ENCODE data around the gene LOXHD1.

The LOXHD1 gene

DNA sequence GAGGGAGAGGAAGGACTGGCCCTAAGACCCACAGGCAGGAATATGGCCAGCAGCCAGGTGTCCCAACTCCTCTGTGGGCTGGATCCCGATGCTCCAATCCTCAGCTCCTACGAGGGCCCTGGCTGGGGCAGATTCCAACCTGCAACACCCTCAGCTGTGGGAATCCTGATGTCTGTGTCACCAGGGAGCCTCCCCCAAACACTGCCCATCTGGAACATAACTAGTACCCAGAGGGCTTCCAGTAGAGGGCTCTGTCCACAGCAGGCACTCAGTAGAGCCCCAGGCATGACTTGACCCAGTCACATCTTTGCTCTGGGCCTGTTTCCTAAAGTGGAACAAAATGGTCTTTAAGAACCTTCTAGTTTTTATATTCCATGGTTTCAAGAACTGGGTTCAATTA is 20.6 kb upstream of the LOXHD1 start:
- no peak for DNase-seq
- no peak overlapping the region for H3K27ac ChIP-seq (ENCODE audit: low read depth, low read length)
- H3K9ac ChIP-seq (ENCODE audit: low read length), result no peak overlapping the region
- H4K12ac ChIP-seq (ENCODE audit: low read depth, low read length), result no peak overlapping the region
- H3K23ac ChIP-seq (ENCODE audit: low read length), result no peak overlapping the region
- no peak overlapping the region for H3K18ac ChIP-seq (ENCODE audit: low read length)
- no peak overlapping the region for H2BK120ac ChIP-seq (ENCODE audit: insufficient read depth, low read length, poor library complexity)
- no peaks in the 10 kb centered on the region for H3K79me1 ChIP-seq (ENCODE audit: low read length)
- no peak overlapping the region for H4K91ac ChIP-seq (ENCODE audit: low read depth, low read length)
- no peak overlapping the region for H2BK5ac ChIP-seq (ENCODE audit: low read depth, low read length, poor library complexity)
- no peak overlapping the region for H2AFZ ChIP-seq (ENCODE audit: insufficient read depth, low read length, poor library complexity)
- H3K27me3 ChIP-seq (ENCODE audit: insufficient read depth, low read length), result no peaks in the 10 kb centered on the region
- H3K4me3 ChIP-seq (ENCODE audit: low read depth, low read length), result no peak overlapping the region
- no CpG with 5 or more reads among the region's 2 CpGs for WGBS (ENCODE audit: extremely low coverage, insufficient coverage, insufficient read length)
- no peak overlapping the region for H2AK5ac ChIP-seq (ENCODE audit: low read length)
- H3K4me2 ChIP-seq (ENCODE audit: low read length), result no peak overlapping the region
- no peak overlapping the region for H3K4ac ChIP-seq (ENCODE audit: low read depth, low read length)
- H3K14ac ChIP-seq (ENCODE audit: low read length), result no peak overlapping the region
- no peaks in the 10 kb centered on the region for H3K36me3 ChIP-seq (ENCODE audit: control insufficient read depth in 1 of 2, insufficient read depth in 2 of 2, low read length in 2 of 2)
- peaks cover 2% of the 10 kb centered on the region for H3K9me3 ChIP-seq (ENCODE audit: insufficient read depth, low read depth, low read length)
- no peaks in the 10 kb centered on the region for H3K79me2 ChIP-seq (ENCODE audit: control insufficient read depth, insufficient read depth, low read length, poor library complexity)
- H4K8ac ChIP-seq (ENCODE audit: low read depth, low read length), result no peak overlapping the region
- H3K4me1 ChIP-seq (ENCODE audit: control insufficient read depth in 1 of 2, insufficient read depth in 2 of 2, low read length in 2 of 2), result no peaks in the 10 kb centered on the region
- no peak overlapping the region for H2BK12ac ChIP-seq (ENCODE audit: low read length)

DNA sequence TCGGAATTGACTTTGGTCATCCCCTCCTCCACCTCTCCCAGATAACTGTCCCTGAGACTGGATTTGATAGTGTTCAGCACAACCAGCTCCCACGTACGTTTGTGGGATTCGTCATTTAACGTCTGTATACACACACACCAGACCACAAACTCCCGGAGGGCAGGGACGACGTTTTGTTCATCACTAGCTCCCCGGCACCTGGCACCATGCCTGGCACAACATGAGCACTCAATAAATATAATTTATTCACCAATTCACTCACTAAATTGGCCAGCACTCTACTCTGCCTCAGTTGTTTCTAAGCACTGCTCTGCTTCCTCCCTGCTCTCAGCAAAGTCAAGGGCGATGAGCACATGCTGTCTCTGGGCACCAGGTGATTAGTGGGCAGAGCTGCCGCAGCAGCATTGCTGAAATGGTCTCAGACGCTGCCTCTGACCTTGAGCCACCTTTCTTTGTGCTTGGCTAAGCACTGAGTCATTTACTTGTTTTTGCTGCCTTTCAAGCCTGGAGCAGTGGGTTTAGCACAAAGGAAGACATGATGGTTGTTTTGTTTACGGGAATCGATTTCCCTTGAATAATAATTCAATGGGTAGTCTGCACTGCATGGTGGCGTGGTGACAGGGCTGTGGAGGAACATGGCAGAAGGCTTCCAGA is 19.3 kb upstream of the LOXHD1 start:
- WGBS (ENCODE audit: extremely low coverage, insufficient coverage, insufficient read length), result no CpG with 5 or more reads among the region's 15 CpGs
- H2BK5ac ChIP-seq (ENCODE audit: low read depth, low read length, poor library complexity), result no peak overlapping the region
- H3K18ac ChIP-seq (ENCODE audit: low read length), result no peak overlapping the region
- no peak overlapping the region for H2BK120ac ChIP-seq (ENCODE audit: insufficient read depth, low read length, poor library complexity)
- H4K91ac ChIP-seq (ENCODE audit: low read depth, low read length), result no peak overlapping the region
- H3K23ac ChIP-seq (ENCODE audit: low read length), result no peak overlapping the region
- H4K8ac ChIP-seq (ENCODE audit: low read depth, low read length), result no peak overlapping the region
- no peak overlapping the region for H3K4ac ChIP-seq (ENCODE audit: low read depth, low read length)
- H3K36me3 ChIP-seq (ENCODE audit: control insufficient read depth in 1 of 2, insufficient read depth in 2 of 2, low read length in 2 of 2), result no peaks in the 10 kb centered on the region
- H3K27me3 ChIP-seq (ENCODE audit: insufficient read depth, low read length), result no peaks in the 10 kb centered on the region
- peaks cover 2% of the 10 kb centered on the region for H3K9me3 ChIP-seq (ENCODE audit: insufficient read depth, low read depth, low read length)
- no peak overlapping the region for H2BK12ac ChIP-seq (ENCODE audit: low read length)
- no peaks in the 10 kb centered on the region for H3K79me2 ChIP-seq (ENCODE audit: control insufficient read depth, insufficient read depth, low read length, poor library complexity)
- H3K4me2 ChIP-seq (ENCODE audit: low read length), result no peak overlapping the region
- no peak overlapping the region for H2AK5ac ChIP-seq (ENCODE audit: low read length)
- H3K4me1 ChIP-seq (ENCODE audit: control insufficient read depth in 1 of 2, insufficient read depth in 2 of 2, low read length in 2 of 2), result no peaks in the 10 kb centered on the region
- DNase-seq, result no peak
- no peak overlapping the region for H3K9ac ChIP-seq (ENCODE audit: low read length)
- H2AFZ ChIP-seq (ENCODE audit: insufficient read depth, low read length, poor library complexity), result no peak overlapping the region
- no peaks in the 10 kb centered on the region for H3K79me1 ChIP-seq (ENCODE audit: low read length)
- no peak overlapping the region for H3K4me3 ChIP-seq (ENCODE audit: low read depth, low read length)
- no peak overlapping the region for H3K14ac ChIP-seq (ENCODE audit: low read length)
- H4K12ac ChIP-seq (ENCODE audit: low read depth, low read length), result no peak overlapping the region
- no peak overlapping the region for H3K27ac ChIP-seq (ENCODE audit: low read depth, low read length)

DNA sequence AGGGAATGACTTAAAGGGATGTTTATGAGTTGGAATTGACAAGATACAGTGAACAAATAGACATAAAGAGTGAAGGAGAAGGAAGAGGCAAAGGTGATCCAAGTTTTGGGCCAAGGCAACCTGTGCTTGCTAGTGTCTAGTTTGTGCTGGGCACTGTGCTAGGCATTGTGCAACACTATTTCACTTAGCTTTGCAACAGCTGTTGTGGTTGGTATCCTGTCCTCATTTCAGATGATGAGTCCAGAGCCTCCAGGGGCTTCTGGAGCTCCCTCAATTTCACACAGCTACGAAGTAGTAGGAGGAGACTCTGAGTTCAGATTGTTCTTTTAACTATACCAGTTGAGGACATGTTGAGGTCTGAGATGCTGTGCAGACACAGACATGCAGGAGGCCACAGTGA is 18.1 kb upstream of the LOXHD1 start:
- Histone ChIP-seq H3K4me3 (ENCODE audit: low read depth, low read length) (no peak overlapping the region), H3K27ac (ENCODE audit: low read depth, low read length) (no peak overlapping the region), H2BK120ac (ENCODE audit: insufficient read depth, low read length, poor library complexity) (no peak overlapping the region), H2AK5ac (ENCODE audit: low read length) (no peak overlapping the region), H3K4me2 (ENCODE audit: low read length) (no peak overlapping the region), H2BK5ac (ENCODE audit: low read depth, low read length, poor library complexity) (no peak overlapping the region), H3K4ac (ENCODE audit: low read depth, low read length) (no peak overlapping the region), H3K14ac (ENCODE audit: low read length) (no peak overlapping the region), H3K27me3 (ENCODE audit: insufficient read depth, low read length) (no peaks in the 10 kb centered on the region), H3K79me1 (ENCODE audit: low read length) (no peaks in the 10 kb centered on the region), H4K12ac (ENCODE audit: low read depth, low read length) (no peak overlapping the region), H3K79me2 (ENCODE audit: control insufficient read depth, insufficient read depth, low read length, poor library complexity) (no peaks in the 10 kb centered on the region), H4K8ac (ENCODE audit: low read depth, low read length) (no peak overlapping the region), H2AFZ (ENCODE audit: insufficient read depth, low read length, poor library complexity) (no peak overlapping the region), H3K18ac (ENCODE audit: low read length) (no peak overlapping the region), H3K23ac (ENCODE audit: low read length) (no peak overlapping the region), H3K9ac (ENCODE audit: low read length) (no peak overlapping the region), H4K91ac (ENCODE audit: low read depth, low read length) (no peak overlapping the region), H3K36me3 (ENCODE audit: control insufficient read depth in 1 of 2, insufficient read depth in 2 of 2, low read length in 2 of 2) (no peaks in the 10 kb centered on the region), H2BK12ac (ENCODE audit: low read length) (no peak overlapping the region), H3K4me1 (ENCODE audit: control insufficient read depth in 1 of 2, insufficient read depth in 2 of 2, low read length in 2 of 2) (no peaks in the 10 kb centered on the region), H3K9me3 (ENCODE audit: insufficient read depth, low read depth, low read length) (peaks cover 2% of the 10 kb centered on the region)
- no peak for DNase-seq
- WGBS (ENCODE audit: extremely low coverage, insufficient coverage, insufficient read length), result no CpG with 5 or more reads among the region's 1 CpG

DNA sequence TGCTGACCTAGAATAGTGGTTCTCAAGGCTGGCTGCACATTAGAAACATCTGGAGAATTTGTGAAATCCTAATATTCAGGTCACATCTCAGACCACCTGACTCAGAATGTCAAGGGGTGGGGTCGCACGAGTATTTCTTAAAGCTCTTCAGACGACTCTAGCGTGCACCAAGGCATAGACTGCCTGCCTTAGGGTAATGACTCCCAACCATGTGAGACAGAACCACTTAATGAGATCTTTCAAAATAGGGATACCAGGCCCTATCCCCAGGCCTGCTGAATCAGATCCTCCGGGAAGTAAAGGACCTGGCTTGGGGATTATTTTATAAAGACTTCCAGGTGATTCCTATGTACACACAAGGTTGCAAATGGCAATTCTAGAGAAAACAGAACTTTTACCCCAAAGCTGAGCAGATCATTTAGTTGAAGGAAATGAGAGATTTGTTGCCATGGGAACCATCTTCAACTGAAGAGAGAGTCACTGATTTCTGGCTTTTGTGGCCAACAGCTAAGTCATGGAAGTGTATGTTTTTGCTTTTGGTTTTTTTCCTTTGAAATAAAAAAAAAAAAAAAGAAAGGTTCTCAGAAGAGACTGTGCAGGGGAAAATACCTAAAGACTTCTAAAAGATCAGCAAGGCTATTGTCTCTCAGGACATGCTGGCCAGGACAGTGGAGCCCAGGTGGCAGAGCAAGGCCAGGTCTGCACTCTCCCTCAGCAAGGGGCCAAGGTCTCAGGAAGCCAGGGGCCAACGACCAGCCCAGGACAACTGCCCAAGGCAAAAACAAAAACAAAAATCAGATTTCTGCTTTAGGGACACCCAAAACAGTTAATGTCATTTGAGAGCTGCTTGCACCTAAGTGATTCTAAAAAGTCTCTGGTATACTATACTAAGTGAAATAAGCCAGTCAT is 15.3 kb upstream of the LOXHD1 start:
- no peak overlapping the region for H2BK5ac ChIP-seq (ENCODE audit: low read depth, low read length, poor library complexity)
- no peak overlapping the region for H3K18ac ChIP-seq (ENCODE audit: low read length)
- H3K9me3 ChIP-seq (ENCODE audit: insufficient read depth, low read depth, low read length), result peaks cover 2% of the 10 kb centered on the region
- no peak overlapping the region for H2AFZ ChIP-seq (ENCODE audit: insufficient read depth, low read length, poor library complexity)
- H3K4ac ChIP-seq (ENCODE audit: low read depth, low read length), result no peak overlapping the region
- no peak overlapping the region for H4K91ac ChIP-seq (ENCODE audit: low read depth, low read length)
- no peak overlapping the region for H2BK120ac ChIP-seq (ENCODE audit: insufficient read depth, low read length, poor library complexity)
- no peak overlapping the region for H3K14ac ChIP-seq (ENCODE audit: low read length)
- H3K79me2 ChIP-seq (ENCODE audit: control insufficient read depth, insufficient read depth, low read length, poor library complexity), result no peaks in the 10 kb centered on the region
- H3K23ac ChIP-seq (ENCODE audit: low read length), result no peak overlapping the region
- no CpG with 5 or more reads among the region's 6 CpGs for WGBS (ENCODE audit: extremely low coverage, insufficient coverage, insufficient read length)
- H3K9ac ChIP-seq (ENCODE audit: low read length), result no peak overlapping the region
- H3K36me3 ChIP-seq (ENCODE audit: control insufficient read depth in 1 of 2, insufficient read depth in 2 of 2, low read length in 2 of 2), result no peaks in the 10 kb centered on the region
- no peak for DNase-seq
- H3K27me3 ChIP-seq (ENCODE audit: insufficient read depth, low read length), result no peaks in the 10 kb centered on the region
- no peak overlapping the region for H3K4me3 ChIP-seq (ENCODE audit: low read depth, low read length)
- no peaks in the 10 kb centered on the region for H3K79me1 ChIP-seq (ENCODE audit: low read length)
- no peak overlapping the region for H4K12ac ChIP-seq (ENCODE audit: low read depth, low read length)
- no peak overlapping the region for H3K4me2 ChIP-seq (ENCODE audit: low read length)
- no peak overlapping the region for H2BK12ac ChIP-seq (ENCODE audit: low read length)
- no peaks in the 10 kb centered on the region for H3K4me1 ChIP-seq (ENCODE audit: control insufficient read depth in 1 of 2, insufficient read depth in 2 of 2, low read length in 2 of 2)
- H2AK5ac ChIP-seq (ENCODE audit: low read length), result no peak overlapping the region
- H3K27ac ChIP-seq (ENCODE audit: low read depth, low read length), result no peak overlapping the region
- no peak overlapping the region for H4K8ac ChIP-seq (ENCODE audit: low read depth, low read length)

Measured in trophoblast cell (in vitro differentiated cells and primary cell).